Nephron progenitor cell (in vitro differentiated cells): Measurements from ENCODE around the gene SLC24A1.

Experiments used
- DNase-seq: peaks from one replicate; pipeline ENCODE4 v3.0.0; 2021
- H3K27ac Mint-ChIP-seq: 2 replicates; pipeline ENCODE4 v1.8.0; 2021; ENCODE audit warnings: mild to moderate bottlenecking, moderate library complexity, mixed read lengths
- H3K27me3 Mint-ChIP-seq: 2 replicates; pipeline ENCODE4 v1.8.0; 2021; ENCODE audit warnings: mild to moderate bottlenecking, low read depth, mixed read lengths; ENCODE audit not compliant: poor library complexity
- H3K36me3 Mint-ChIP-seq: 2 replicates; pipeline ENCODE4 v1.8.0; 2021; ENCODE audit warnings: low read depth, mixed read lengths
- H3K4me1 Mint-ChIP-seq: 2 replicates; pipeline ENCODE4 v1.8.0; 2021; ENCODE audit warnings: mixed read lengths
- H3K4me3 Mint-ChIP-seq: 2 replicates; pipeline ENCODE4 v1.8.0; 2021; ENCODE audit warnings: mild to moderate bottlenecking, moderate library complexity, mixed read lengths
- H3K9me3 Mint-ChIP-seq: 2 replicates; pipeline ENCODE4 v1.8.0; 2021; ENCODE audit warnings: mild to moderate bottlenecking, moderate library complexity, mixed read lengths
- CTCF ChIP-seq: fragments of 200-600 bp; sonication (generic); IDR thresholded peaks from 2 replicates; pipeline ENCODE4 v1.5.0; 2021; ENCODE audit warnings: antibody characterized with exemption

Gene SLC24A1

GRCh38 chr15:65632780-65633375 lies 11.1 kb downstream of the SLC24A1 start:
- H3K36me3 Mint-ChIP-seq, result no peaks in the 10 kb centered on the region

GRCh38 chr15:65633752-65634151 lies 12.0 kb downstream of the SLC24A1 start:
- Mint-ChIP-seq H3K36me3 (no peaks in the 10 kb centered on the region), H3K9me3 (no peaks in the 10 kb centered on the region), H3K4me3 (no peak overlapping the region), H3K27me3 (no peaks in the 10 kb centered on the region), H3K27ac (peak overlapping the region; percentile 41), H3K4me1 (peaks cover 20% of the 10 kb centered on the region)
- no peak for DNase-seq
- TF ChIP-seq CTCF, result no peak

More at GRCh38 chr15:65632780-65633375, 11.1 kb downstream of the SLC24A1 start:
- Mint-ChIP-seq H3K27ac (no peak overlapping the region), H3K27me3 (no peaks in the 10 kb centered on the region), H3K9me3 (no peaks in the 10 kb centered on the region), H3K4me1 (peaks cover 13% of the 10 kb centered on the region), H3K4me3 (no peak overlapping the region)
- DNase-seq, result no peak
- no peak for TF ChIP-seq CTCF

GRCh38 chr15:65634356-65634755 lies 12.6 kb downstream of the SLC24A1 start:
- no peaks in the 10 kb centered on the region for H3K36me3 Mint-ChIP-seq
- H3K9me3 Mint-ChIP-seq, result no peaks in the 10 kb centered on the region
- H3K27ac Mint-ChIP-seq, result no peak overlapping the region
- no peaks in the 10 kb centered on the region for H3K27me3 Mint-ChIP-seq
- no peak overlapping the region for H3K4me3 Mint-ChIP-seq
- no peak for DNase-seq
- TF ChIP-seq CTCF, result no peak
- peaks cover 25% of the 10 kb centered on the region for H3K4me1 Mint-ChIP-seq

- peaks cover 43% of the 10 kb centered on the region for H3K4me1 Mint-ChIP-seq
- H3K36me3 Mint-ChIP-seq, result no peaks in the 10 kb centered on the region
- H3K9me3 Mint-ChIP-seq, result no peaks in the 10 kb centered on the region
- no peak for TF ChIP-seq CTCF
- H3K27me3 Mint-ChIP-seq, result peaks cover 4% of the 10 kb centered on the region
- H3K4me3 Mint-ChIP-seq, result no peak overlapping the region
- H3K27ac Mint-ChIP-seq, result peak overlapping the region; percentile 81
- DNase-seq, result no peak
These were observed 16.4 kb downstream of the SLC24A1 start for GRCh38 chr15:65638109-65638508.

GRCh38 chr15:65638681-65639089 lies 16.9 kb downstream of the SLC24A1 start:
- peak; percentile 36 for DNase-seq
- no peaks in the 10 kb centered on the region for H3K36me3 Mint-ChIP-seq
- no peaks in the 10 kb centered on the region for H3K9me3 Mint-ChIP-seq
- peaks cover 4% of the 10 kb centered on the region for H3K27me3 Mint-ChIP-seq
- TF ChIP-seq CTCF, result peak; percentile 80
- peaks cover 45% of the 10 kb centered on the region for H3K4me1 Mint-ChIP-seq
- H3K4me3 Mint-ChIP-seq, result no peak overlapping the region
- H3K27ac Mint-ChIP-seq, result no peak overlapping the region

- DNase-seq, result no peak
- Mint-ChIP-seq H3K4me1 (peaks cover 39% of the 10 kb centered on the region), H3K4me3 (no peak overlapping the region), H3K27ac (no peak overlapping the region), H3K9me3 (no peaks in the 10 kb centered on the region), H3K36me3 (no peaks in the 10 kb centered on the region), H3K27me3 (peaks cover 4% of the 10 kb centered on the region)
- TF ChIP-seq CTCF, result no peak
These were observed 17.8 kb downstream of the SLC24A1 start for GRCh38 chr15:65639509-65639908.
